GM18502 (cell line): Measurements from ENCODE around the gene RGL1.

Source experiments
- ATAC-seq: cut with Tn5 transposase; IDR thresholded peaks from one replicate; pipeline ENCODE4 v1.9.1; 2021; ENCODE audit warnings: mild to moderate bottlenecking; ENCODE audit not compliant: unreplicated experiment, poor library complexity

RGL1 gene

GRCh38 chr1:183910845-183911244 is 105.9 kb downstream of the RGL1 start:
- no peak for ATAC-seq

GRCh38 chr1:183911285-183911684 is 106.4 kb downstream of the RGL1 start:
- ATAC-seq, result peak; percentile 81

- ATAC-seq, result peak; percentile 51
Observed at GRCh38 chr1:183912265-183912886, 107.5 kb downstream of the RGL1 start.

GRCh38 chr1:183913567-183913993 is 108.7 kb downstream of the RGL1 start:
- no peak for ATAC-seq

- ATAC-seq, result no peak
Observed at GRCh38 chr1:183914276-183914675, 109.4 kb downstream of the RGL1 start.

GRCh38 chr1:183914891-183915290 is 110.0 kb downstream of the RGL1 start:
- ATAC-seq, result no peak

- ATAC-seq, result peak; percentile 46
Observed at GRCh38 chr1:183915625-183916510, 110.9 kb downstream of the RGL1 start.

- no peak for ATAC-seq
Observed at GRCh38 chr1:183916574-183916973, 111.7 kb downstream of the RGL1 start.

- no peak for ATAC-seq
Observed at GRCh38 chr1:183918589-183918988, 113.7 kb downstream of the RGL1 start.

GRCh38 chr1:183920651-183921050 is 115.7 kb downstream of the RGL1 start:
- no peak for ATAC-seq

- no peak for ATAC-seq
Observed at GRCh38 chr1:183922197-183922596, 117.3 kb downstream of the RGL1 start.

GRCh38 chr1:183925947-183926346 is 121.0 kb downstream of the RGL1 start:
- no peak for ATAC-seq

- ATAC-seq, result no peak
Observed at GRCh38 chr1:183926983-183927382, 122.1 kb downstream of the RGL1 start.

GRCh38 chr1:183931646-183932271 is 126.8 kb downstream of the RGL1 start:
- no peak for ATAC-seq

GRCh38 chr1:183932412-183932811 is 127.5 kb downstream of the RGL1 start:
- ATAC-seq, result no peak

GRCh38 chr1:183933528-183934179 is 128.7 kb downstream of the RGL1 start:
- no peak for ATAC-seq

- ATAC-seq, result no peak
Observed at GRCh38 chr1:183934314-183934713, 129.4 kb downstream of the RGL1 start.

GRCh38 chr1:183936009-183936408 is 131.1 kb downstream of the RGL1 start:
- ATAC-seq, result no peak

- ATAC-seq, result no peak
Observed at GRCh38 chr1:183936791-183937190, 131.9 kb downstream of the RGL1 start.

- ATAC-seq, result no peak
Observed at GRCh38 chr1:183937611-183938010, 132.7 kb downstream of the RGL1 start.

- ATAC-seq, result no peak
Observed at GRCh38 chr1:183941001-183941400, 136.1 kb downstream of the RGL1 start.
